ENCODE measurements around the gene SFMBT2. TPM values are rescaled to one million over a fixed set of nuclear protein-coding genes. Genes with fewer than 3 reads are reported as not detected.

SFMBT2 gene
- total and polyA plus RNA-seq, 12 donors, result 3.7 to 17.9 (median 12.7) TPM

- TF ChIP-seq, protein P1, sequence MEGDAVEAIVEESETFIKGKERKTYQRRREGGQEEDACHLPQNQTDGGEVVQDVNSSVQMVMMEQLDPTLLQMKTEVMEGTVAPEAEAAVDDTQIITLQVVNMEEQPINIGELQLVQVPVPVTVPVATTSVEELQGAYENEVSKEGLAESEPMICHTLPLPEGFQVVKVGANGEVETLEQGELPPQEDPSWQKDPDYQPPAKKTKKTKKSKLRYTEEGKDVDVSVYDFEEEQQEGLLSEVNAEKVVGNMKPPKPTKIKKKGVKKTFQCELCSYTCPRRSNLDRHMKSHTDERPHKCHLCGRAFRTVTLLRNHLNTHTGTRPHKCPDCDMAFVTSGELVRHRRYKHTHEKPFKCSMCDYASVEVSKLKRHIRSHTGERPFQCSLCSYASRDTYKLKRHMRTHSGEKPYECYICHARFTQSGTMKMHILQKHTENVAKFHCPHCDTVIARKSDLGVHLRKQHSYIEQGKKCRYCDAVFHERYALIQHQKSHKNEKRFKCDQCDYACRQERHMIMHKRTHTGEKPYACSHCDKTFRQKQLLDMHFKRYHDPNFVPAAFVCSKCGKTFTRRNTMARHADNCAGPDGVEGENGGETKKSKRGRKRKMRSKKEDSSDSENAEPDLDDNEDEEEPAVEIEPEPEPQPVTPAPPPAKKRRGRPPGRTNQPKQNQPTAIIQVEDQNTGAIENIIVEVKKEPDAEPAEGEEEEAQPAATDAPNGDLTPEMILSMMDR (IDR thresholded peaks at IDR 0.05), result no peak
- TF ChIP-seq POLR2A (IDR thresholded peaks at IDR 0.05), result no peak
- WGBS, 4 donors, result 92 to 96% (median 95%) methylated on average over 23 to 24 of the region's 24 CpGs
- Histone ChIP-seq H3K9me3 (replicated peaks in 1 of 3) (no peaks in the 10 kb centered on the region), H3K27ac (no peak overlapping the region), H3K4me3 (no peak overlapping the region), H3K27me3 (no peaks in the 10 kb centered on the region), H3K36me3 (replicated peaks in 1 of 2) (peaks cover 0 to 41% of the 10 kb centered on the region in 2 donors), H3K4me1 (replicated peaks in 1 of 2) (no peaks in the 10 kb centered on the region)
- peak in 1 of 7 donors; percentile 70 for DNase-seq
- intact Hi-C loops (cut with DNase I), result no loop called here
These were observed 240.1 kb downstream of the SFMBT2 start for GRCh38 chr10:7170626-7171322.

GRCh38 chr10:7168414-7168813 lies 242.4 kb downstream of the SFMBT2 start:
- DNase-seq, result no peak
- Histone ChIP-seq H3K9me3 (replicated peaks in 1 of 3) (no peaks in the 10 kb centered on the region), H3K4me1 (replicated peaks in 1 of 2) (no peaks in the 10 kb centered on the region), H3K27ac (no peak overlapping the region), H3K27me3 (no peaks in the 10 kb centered on the region), H3K36me3 (replicated peaks in 1 of 2) (peaks cover 0 to 31% of the 10 kb centered on the region in 2 donors), H3K4me3 (no peak overlapping the region)
- intact Hi-C loops (cut with DNase I), result no loop called here
- TF ChIP-seq POLR2A (IDR thresholded peaks at IDR 0.05), result no peak
- TF ChIP-seq, protein P1 (IDR thresholded peaks at IDR 0.05), result no peak
- WGBS, 4 donors, result 94 to 97% (median 95%) methylated on average over 13 of the region's 13 CpGs

- H3K9me3 ChIP-seq (replicated peaks in 1 of 3), result no peaks in the 10 kb centered on the region
- WGBS, 4 donors, result 87 to 90% (median 89%) methylated on average over 4 of the region's 4 CpGs
- H3K27ac ChIP-seq, result no peak overlapping the region
- H3K4me1 ChIP-seq (replicated peaks in 1 of 2), result no peaks in the 10 kb centered on the region
- peaks cover 0 to 21% of the 10 kb centered on the region in 2 donors for H3K36me3 ChIP-seq (replicated peaks in 1 of 2)
- TF ChIP-seq, protein P1 (IDR thresholded peaks at IDR 0.05), result no peak
- no peak for TF ChIP-seq POLR2A (IDR thresholded peaks at IDR 0.05)
- intact Hi-C loops (cut with DNase I), result no loop called here
- H3K4me3 ChIP-seq, result no peak overlapping the region
- DNase-seq, result no peak
- no peaks in the 10 kb centered on the region for H3K27me3 ChIP-seq
These were observed 245.2 kb downstream of the SFMBT2 start for GRCh38 chr10:7165500-7166177.

DNA sequence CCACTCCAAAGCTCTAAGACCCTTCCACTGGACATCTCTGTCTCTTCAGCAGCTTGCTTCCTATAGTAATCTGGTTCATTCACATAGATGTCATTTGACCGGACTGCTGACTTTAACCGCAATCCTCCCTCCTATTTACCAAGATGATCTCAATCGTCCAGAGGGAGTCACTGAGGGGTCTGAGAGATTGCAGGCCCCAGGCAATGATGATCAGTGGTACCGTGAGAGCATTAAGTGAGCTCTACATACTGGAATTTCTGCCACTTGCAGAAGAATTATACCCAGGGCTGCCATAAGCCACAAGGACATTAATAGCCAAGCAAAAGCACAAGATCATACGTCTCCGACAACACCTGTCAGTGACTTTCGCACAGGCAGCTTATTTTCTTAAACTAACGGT lies 245.9 kb downstream of the SFMBT2 start:
- Histone ChIP-seq H3K9me3 (replicated peaks in 1 of 3) (no peaks in the 10 kb centered on the region), H3K27ac (no peak overlapping the region), H3K4me3 (no peak overlapping the region), H3K27me3 (no peaks in the 10 kb centered on the region), H3K36me3 (replicated peaks in 1 of 2) (peaks cover 0 to 14% of the 10 kb centered on the region in 2 donors), H3K4me1 (replicated peaks in 1 of 2) (no peaks in the 10 kb centered on the region)
- TF ChIP-seq, protein P1 (IDR thresholded peaks at IDR 0.05), result no peak
- TF ChIP-seq POLR2A (IDR thresholded peaks at IDR 0.05), result no peak
- DNase-seq, result no peak
- intact Hi-C loops (cut with DNase I), result no loop called here
- WGBS, 4 donors, result 93 to 97% (median 94%) methylated on average over 8 of the region's 8 CpGs
